SK-N-SH (cell line): Measurements from ENCODE around the gene EFCAB11.

Experiments
- CTCF ChIP-seq: fragments of 200-600 bp; sonication (generic); IDR thresholded peaks from 2 replicates; pipeline ENCODE4 v1.6.1; 2017; ENCODE audit warnings: antibody characterized with exemption, mild to moderate bottlenecking, moderate library complexity
- ELF1 ChIP-seq: IDR thresholded peaks from 2 replicates; pipeline ENCODE4 v1.4.0; 2012
- EZH2phosphoT487 ChIP-seq: fragments of 200-600 bp; sonication (generic); IDR thresholded peaks from 2 replicates; pipeline ENCODE4 v1.6.1; 2017; ENCODE audit warnings: low read depth, mixed run types, mild to moderate bottlenecking, antibody characterized with exemption, moderate library complexity, borderline replicate concordance
- PBX3 ChIP-seq: IDR thresholded peaks from 2 replicates; pipeline ENCODE4; 2012
- RAD21 ChIP-seq: IDR thresholded peaks from 2 replicates; pipeline ENCODE4 v1.6.1; 2012; ENCODE audit warnings: mild to moderate bottlenecking, low read length
- SIN3A ChIP-seq: IDR thresholded peaks from 2 replicates; pipeline ENCODE4 v1.6.1; 2012; ENCODE audit warnings: low read depth, mild to moderate bottlenecking, low read length, moderate library complexity, borderline replicate concordance
- TCF12 ChIP-seq: IDR thresholded peaks from 2 replicates; pipeline ENCODE4 v1.4.0; 2012
- YY1 ChIP-seq: IDR thresholded peaks from 2 replicates; pipeline ENCODE4 v1.4.0; 2012; ENCODE audit warnings: low read depth, mild to moderate bottlenecking
- ZBTB33 ChIP-seq: IDR thresholded peaks from 2 replicates; pipeline ENCODE4 v1.4.0; 2012; ENCODE audit warnings: low read depth, borderline replicate concordance

GRCh38 chr14:89965839-89966238 lies 11.3 kb upstream of the EFCAB11 start:
- TF ChIP-seq ZBTB33 (no peak), SIN3A (no peak), TCF12 (no peak), PBX3 (no peak), YY1 (no peak), RAD21 (no peak), ELF1 (no peak), EZH2phosphoT487 (no peak), CTCF (no peak)
